K562 (cell line): ENCODE data around the gene FLII.

ENCODE experiments used
- BACH1 ChIP-seq: fragments of 200-800 bp; sonication (Bioruptor generic); IDR thresholded peaks from 2 replicates; pipeline ENCODE4 v1.6.1; 2016; ENCODE audit warnings: missing genetic modification characterization, missing compliant biosample characterization
- CC2D1A ChIP-seq: fragments of 450-650 bp; IDR thresholded peaks from 2 replicates; pipeline ENCODE4 v1.6.1; 2017; ENCODE audit warnings: mild to moderate bottlenecking
- RB1 ChIP-seq: fragments of 450-650 bp; IDR thresholded peaks from 2 replicates; pipeline ENCODE4 v1.6.1; 2017; ENCODE audit warnings: low read depth, mild to moderate bottlenecking

DNA sequence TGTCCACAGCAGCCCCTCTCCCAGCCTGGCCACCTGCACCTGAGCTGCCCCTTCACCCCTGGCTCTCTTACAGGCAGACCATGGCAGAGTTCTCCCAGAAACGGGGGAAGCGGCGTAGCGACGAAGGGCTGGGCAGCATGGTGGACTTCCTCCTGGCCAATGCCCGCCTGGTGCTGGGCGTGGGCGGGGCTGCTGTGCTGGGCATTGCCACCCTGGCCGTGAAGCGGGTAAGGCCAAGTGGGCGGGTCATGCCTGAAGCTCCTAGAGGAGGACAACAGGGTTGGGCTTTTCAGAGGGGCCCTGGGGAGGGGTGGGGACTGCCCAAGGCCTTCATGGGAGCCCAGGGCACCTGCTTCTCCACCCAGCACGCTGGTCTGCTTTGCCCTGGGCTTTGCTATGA lies 4.1 kb upstream of the FLII start:
- no peak for TF ChIP-seq RB1
- no peak for TF ChIP-seq BACH1 (tag)
- no peak for TF ChIP-seq CC2D1A
